ENCODE data around the gene TNNT3. TPM values are rescaled to one million over a fixed set of nuclear protein-coding genes. Genes with fewer than 3 reads are reported as not detected.
"Not testable (repeated sequence)": the region's sequence is repeated elsewhere in the genome, so short reads cannot be mapped to it uniquely, and the experiment has no call there.

Gene TNNT3
- total RNA-seq, 2 donors from 2014 or later = 17.9 to 45.3 TPM

DNA sequence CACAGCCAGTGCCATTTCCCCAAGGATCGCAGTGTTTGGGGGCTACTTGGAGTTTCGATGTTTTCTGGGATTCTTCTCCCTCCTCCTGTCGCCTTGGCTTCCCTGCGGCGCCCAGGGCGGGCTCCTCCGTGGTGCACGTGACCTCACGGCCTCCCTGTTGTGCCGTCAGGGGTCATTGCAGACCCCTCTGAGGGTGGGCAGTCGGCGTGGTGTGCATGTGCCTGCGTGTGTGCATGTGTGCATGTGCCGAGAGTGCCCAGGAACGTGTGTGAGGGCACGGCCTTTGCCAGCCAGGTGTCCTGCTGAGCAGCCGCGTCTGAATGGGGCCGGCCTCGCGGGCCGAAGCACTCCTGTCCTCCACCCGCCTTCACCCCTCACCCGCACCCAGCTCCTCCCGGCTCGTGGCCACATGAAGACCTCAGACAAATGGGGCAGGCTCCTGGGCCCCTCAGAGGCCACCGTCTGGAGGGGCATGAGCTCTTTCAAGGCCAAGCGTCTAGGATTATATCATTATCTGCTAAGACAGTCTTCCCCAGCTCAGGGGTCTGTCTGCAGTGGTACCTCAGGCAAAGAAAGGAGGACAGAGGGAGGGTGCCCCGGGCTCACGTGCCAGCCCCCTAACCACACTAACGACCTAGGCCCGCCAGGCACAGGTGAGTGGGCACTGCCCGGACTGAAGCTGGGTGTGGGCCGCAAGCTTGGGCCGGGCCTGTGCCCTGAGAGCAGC lies 18.3 kb downstream of the TNNT3 start:
- DNase-seq (ENCODE audit: low spot score) = peak; percentile 80
- intact Hi-C loops (cut with DNase I) = no loop called here

GRCh38 chr11:1938343-1939005 lies 19.0 kb downstream of the TNNT3 start:
- DNase-seq (ENCODE audit: low spot score) = peak; percentile 81
- intact Hi-C loops (cut with DNase I) = no loop called here

DNA sequence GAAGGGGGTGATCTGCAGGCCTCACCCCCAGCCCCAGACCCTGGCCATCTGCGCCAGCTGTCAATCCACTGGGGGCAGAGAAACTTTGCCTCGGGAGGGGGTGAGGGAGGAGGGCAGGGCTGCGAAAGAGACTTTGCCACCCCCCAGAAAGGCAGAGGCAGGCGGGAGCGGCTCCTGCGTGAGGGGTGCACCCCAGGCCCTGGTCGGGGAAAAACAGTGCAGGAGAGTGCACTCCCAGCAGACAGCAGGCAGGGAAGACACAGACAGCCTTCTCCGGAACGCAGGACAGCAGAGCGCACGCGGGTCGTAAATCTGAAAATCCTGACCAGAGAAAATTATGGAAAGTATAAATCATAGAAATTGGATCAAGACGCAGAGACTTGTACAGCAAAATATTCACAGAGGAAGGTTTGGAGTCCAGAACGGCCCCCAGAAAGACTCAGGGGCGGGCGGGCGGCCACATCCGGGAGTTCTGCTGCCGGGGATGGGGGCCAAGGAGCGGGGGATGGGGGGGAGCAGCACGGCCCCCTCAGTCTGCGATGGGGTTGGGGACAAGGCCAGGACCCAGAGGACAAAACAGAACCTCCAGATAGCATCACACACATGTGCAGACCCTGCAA lies 19.6 kb downstream of the TNNT3 start:
- intact Hi-C loops (cut with DNase I) = no loop called here

GRCh38 chr11:1939788-1940187 lies 20.3 kb downstream of the TNNT3 start:
- intact Hi-C loops (cut with DNase I) = loop anchor here in 1 of 2 donors (10.0 kb wide), 1 partner anchor 45 kb away; the partner anchor contains the start of gene PRR33
- DNase-seq (ENCODE audit: low spot score) = not testable (repeated sequence)

More for the DNA sequence above, 19.6 kb downstream of the TNNT3 start:
- DNase-seq (ENCODE audit: low spot score) = peak; percentile 82

- peak; percentile 64 for DNase-seq (ENCODE audit: low spot score)
- intact Hi-C loops (cut with DNase I) = loop anchor here in 1 of 2 donors (10.0 kb wide), 1 partner anchor 48 kb away; the partner anchor contains the start of gene PRR33
Measured at GRCh38 chr11:1942558-1943260, 23.2 kb downstream of the TNNT3 start.

DNA sequence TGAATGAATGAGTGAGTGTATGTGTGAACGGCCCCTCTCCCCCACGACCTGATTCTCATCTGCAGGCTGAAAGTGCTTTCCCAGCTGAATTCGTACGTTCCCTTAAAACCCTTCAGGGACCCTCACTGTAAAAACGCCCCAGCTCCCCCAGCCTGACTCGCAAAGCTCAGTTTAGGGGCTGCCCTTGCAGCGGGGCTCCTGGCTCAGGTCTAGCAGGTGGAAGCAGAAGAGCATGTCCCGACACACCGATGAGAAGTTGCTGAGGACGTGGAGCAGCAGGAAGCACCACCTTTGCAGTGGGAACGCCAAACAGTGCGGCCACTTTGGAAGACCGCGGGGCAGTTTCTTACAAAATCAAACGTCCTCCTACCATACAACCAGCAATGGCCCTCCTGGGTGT lies 24.1 kb downstream of the TNNT3 start:
- intact Hi-C loops (cut with DNase I) = loop anchor here in 1 of 2 donors (10.0 kb wide), 1 partner anchor 49 kb away; the partner anchor contains the start of gene PRR33
- DNase-seq (ENCODE audit: low spot score) = peak; percentile 72

DNA sequence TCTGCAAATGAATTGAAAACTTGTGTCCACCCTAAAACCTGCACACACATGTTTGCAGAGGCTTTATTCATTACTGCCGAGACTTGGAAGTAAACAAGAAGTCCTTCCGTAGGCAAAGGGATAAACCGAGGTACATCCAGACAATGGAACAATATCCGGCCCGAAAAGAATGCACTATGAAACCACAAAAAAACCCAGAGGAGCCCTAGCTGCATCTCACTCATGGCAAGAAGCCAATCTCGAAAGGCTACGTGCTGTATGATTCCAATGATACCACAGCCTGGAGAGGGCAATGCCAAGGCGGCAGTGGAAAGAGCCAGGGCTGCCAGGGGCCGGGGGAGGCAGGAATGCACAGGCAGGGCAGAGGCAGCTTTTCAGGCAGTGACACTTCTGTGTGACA lies 24.5 kb downstream of the TNNT3 start:
- peak; percentile 60 for DNase-seq (ENCODE audit: low spot score)
- intact Hi-C loops (cut with DNase I) = loop anchor here in 1 of 2 donors (10.0 kb wide), 1 partner anchor 49 kb away; the partner anchor contains the start of gene PRR33

GRCh38 chr11:1946812-1947484 lies 27.4 kb downstream of the TNNT3 start, which contains the start of gene MRPL23:
Gene MRPL23 (plus strand): TSS chr11:1947332. CDS start chr11:1947363, 31 bp downstream.
- intact Hi-C loops (cut with DNase I) = loop anchor here in 1 of 2 donors (10.0 kb wide), 1 partner anchor 52 kb away; the partner anchor contains the start of gene PRR33

GRCh38 chr11:1947592-1948237 lies 28.2 kb downstream of the TNNT3 start:
- DNase-seq (ENCODE audit: low spot score) = no peak
- intact Hi-C loops (cut with DNase I) = loop anchor here in 1 of 2 donors (10.0 kb wide), 1 partner anchor 53 kb away; the partner anchor contains the start of gene PRR33

More at GRCh38 chr11:1946812-1947484, 27.4 kb downstream of the TNNT3 start, which contains the start of gene MRPL23:
- DNase-seq (ENCODE audit: low spot score) = no peak

- intact Hi-C loops (cut with DNase I) = loop anchor here in 1 of 2 donors (10.0 kb wide), 1 partner anchor 54 kb away; the partner anchor contains the start of gene PRR33
- DNase-seq (ENCODE audit: low spot score) = no peak
Measured at GRCh38 chr11:1948389-1948788, 28.9 kb downstream of the TNNT3 start.

- intact Hi-C loops (cut with DNase I) = loop anchor here in 1 of 2 donors (10.0 kb wide), 1 partner anchor 55 kb away; the partner anchor contains the start of gene PRR33
Measured at GRCh38 chr11:1949302-1949701, 29.8 kb downstream of the TNNT3 start.

DNA sequence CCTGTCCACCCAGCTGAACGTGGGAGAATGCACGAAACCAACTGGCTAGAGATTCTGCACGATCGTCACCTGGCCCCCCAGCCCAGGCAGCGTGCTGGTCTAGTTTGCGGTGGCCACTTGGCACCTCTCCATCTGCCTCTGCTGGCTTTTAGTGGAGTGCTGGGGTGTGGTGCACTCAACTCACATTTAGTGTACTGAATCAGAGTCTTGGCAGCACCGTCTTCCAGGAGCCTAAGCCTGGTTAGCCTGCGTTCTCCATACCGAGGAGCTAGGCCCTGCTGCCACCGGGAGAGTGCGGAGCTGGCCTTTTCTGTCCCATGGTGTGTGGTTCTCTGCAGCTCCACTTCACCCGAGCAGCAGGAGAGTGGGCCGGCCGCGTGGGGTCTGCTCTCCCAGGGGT lies 30.4 kb downstream of the TNNT3 start:
- intact Hi-C loops (cut with DNase I) = loop anchor here in 1 of 2 donors (10.0 kb wide), 1 partner anchor 55 kb away; the partner anchor contains the start of gene PRR33
- DNase-seq (ENCODE audit: low spot score) = no peak

More at GRCh38 chr11:1949302-1949701, 29.8 kb downstream of the TNNT3 start:
- DNase-seq (ENCODE audit: low spot score) = no peak

DNA sequence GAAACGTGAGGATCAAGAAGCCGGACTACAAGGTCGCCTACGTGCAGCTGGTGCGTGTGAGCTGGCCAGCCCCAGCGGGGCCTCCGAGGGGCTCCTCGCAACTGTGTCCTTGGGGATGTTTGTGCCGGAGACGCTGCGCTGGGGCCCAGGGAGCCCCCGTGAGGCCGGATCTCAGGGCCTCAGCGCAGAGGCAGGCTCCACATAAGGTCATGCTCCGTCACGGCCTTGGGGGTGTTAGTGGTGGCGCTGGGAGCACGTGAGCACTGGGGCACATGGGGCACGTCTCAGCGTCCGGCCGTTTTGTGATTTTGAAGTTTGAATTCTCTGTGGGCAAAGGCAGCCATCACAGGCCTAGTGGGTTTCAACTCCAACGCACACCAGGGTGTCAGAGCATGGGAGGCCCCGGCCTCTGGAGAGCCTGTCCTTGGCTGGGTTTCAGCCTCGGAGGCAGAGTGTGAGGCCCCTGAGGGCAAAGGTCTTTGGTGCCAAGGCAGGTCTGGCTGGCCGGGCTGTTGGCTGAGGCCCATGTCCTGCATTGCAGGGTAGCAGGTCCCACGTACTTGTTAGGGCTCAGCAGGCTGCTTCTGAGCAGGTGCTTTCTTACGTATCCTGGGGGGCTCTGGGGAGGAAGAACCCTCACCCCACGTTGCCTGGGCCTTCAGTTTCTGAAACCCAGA lies 33.4 kb downstream of the TNNT3 start:
- DNase-seq (ENCODE audit: low spot score) = no peak

GRCh38 chr11:1953489-1954266 lies 34.2 kb downstream of the TNNT3 start:
- DNase-seq (ENCODE audit: low spot score) = no peak
- intact Hi-C loops (cut with DNase I) = no loop called here

More for the DNA sequence above, 33.4 kb downstream of the TNNT3 start:
- intact Hi-C loops (cut with DNase I) = no loop called here

DNA sequence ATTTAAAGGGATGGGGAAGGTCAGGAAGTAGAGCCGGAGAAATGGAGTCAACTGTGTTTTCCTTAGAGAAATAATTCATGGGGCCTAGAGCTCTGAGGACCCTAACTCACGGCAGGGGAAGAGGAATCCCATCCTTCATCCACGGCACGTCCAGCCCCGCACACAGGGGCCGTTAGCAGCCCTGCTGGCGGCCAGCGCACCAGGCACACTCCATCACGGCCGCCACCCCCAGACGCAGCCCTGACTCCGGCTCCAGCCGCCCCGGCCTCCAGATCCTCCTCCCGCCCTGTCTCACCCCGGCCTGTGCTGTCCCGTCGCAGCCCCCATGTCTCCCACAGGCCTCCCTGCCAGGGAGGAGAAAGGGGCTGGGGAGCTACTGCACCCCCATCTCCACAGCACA lies 38.9 kb downstream of the TNNT3 start:
- DNase-seq (ENCODE audit: low spot score) = no peak
- intact Hi-C loops (cut with DNase I) = no loop called here

- intact Hi-C loops (cut with DNase I) = no loop called here
- DNase-seq (ENCODE audit: low spot score) = no peak
Measured at GRCh38 chr11:1959786-1960185, 40.3 kb downstream of the TNNT3 start.

Data from posterior vena cava (tissue), 2 donors.